ENCODE results near the gene ARIH2. TPM values are rescaled to one million over a fixed set of nuclear protein-coding genes. Genes with fewer than 3 reads are reported as not detected.

ARIH2 gene
- total and polyA plus RNA-seq, 2 of the 4 experiments (the other 2 are of a cell fraction), result 62.3 to 93.7 TPM

DNA sequence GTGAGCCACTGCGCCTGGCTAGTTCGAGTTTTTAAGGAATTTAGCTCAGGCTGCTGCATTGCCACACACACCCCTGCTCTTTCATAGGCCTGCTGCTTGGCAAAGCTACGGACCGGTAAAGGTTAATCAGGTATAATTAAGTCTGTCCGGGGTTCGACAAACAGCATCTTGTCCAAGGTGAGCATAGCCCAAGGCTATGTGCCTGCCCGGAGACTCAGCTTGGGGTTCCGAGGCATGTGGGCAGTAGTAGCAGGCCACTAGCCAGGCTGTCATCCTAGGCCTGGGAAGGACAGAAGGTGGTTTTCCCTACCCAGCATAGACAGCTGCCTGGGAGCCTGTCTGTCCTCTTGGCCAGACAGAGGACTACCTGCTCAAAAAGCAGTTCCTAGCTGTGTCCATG, 78.0 kb downstream of the ARIH2 start:
- BruUV-seq (replicated peaks), result no TSS peak
- dilution Hi-C loops (cut with HindIII; ENCODE audit: low sequenced_read_pairs, unreplicated experiment), result no loop called here
- H3K18ac ChIP-seq (ENCODE audit: low read depth, low read length), result no peak overlapping the region
- no peak overlapping the region for H2BK20ac ChIP-seq (ENCODE audit: low read depth, low read length)
- no peaks in the 10 kb centered on the region for H3K27me3 ChIP-seq (ENCODE audit: control insufficient read depth, insufficient read depth, low read length)
- H3K9me3 ChIP-seq (ENCODE audit: control insufficient read depth, insufficient read depth, low read length), result no peaks in the 10 kb centered on the region
- no peak for DNase-seq
- H3K14ac ChIP-seq (replicated peaks; ENCODE audit: low read depth, low read length), result no peak overlapping the region
- H3K4me2 ChIP-seq (ENCODE audit: low read depth, low read length), result no peak overlapping the region
- H3K4ac ChIP-seq (ENCODE audit: low read depth, low read length), result no peak overlapping the region
- no peak overlapping the region; the same call in 2 of the 3 replicates for H2BK15ac ChIP-seq (ENCODE audit: low read depth, low read length)
- peaks cover 2% of the 10 kb centered on the region; the same call in 1 of the 2 replicates for H3K4me1 ChIP-seq (ENCODE audit: control insufficient read depth, insufficient read depth, low read length)
- ChIA-PET POLR2A (ENCODE audit: unreplicated experiment) (no interaction called here), CTCF (no interaction called here)
- H2AFZ ChIP-seq (replicated peaks; ENCODE audit: low read length, poor library complexity), result no peak overlapping the region
- peaks cover 2% of the 10 kb centered on the region for H3K9me1 ChIP-seq (ENCODE audit: insufficient read depth, low read length)
- H4K5ac ChIP-seq (ENCODE audit: low read depth, low read length), result no peak overlapping the region
- H2BK120ac ChIP-seq (ENCODE audit: low read depth, low read length), result no peak overlapping the region
- no peak overlapping the region for H3K4me3 ChIP-seq (ENCODE audit: insufficient read depth, low read depth, low read length)
- no peak for ATAC-seq (ENCODE audit: low read depth)
- H3K56ac ChIP-seq (ENCODE audit: extremely low read depth, insufficient read depth, low read length), result no peak overlapping the region
- intact Hi-C loops (cut with micrococcal nuclease), result no loop called here
- no peak overlapping the region for H3K23ac ChIP-seq (ENCODE audit: low read depth, low read length)
- H2BK5ac ChIP-seq (ENCODE audit: low read depth, low read length, poor library complexity, severe bottlenecking), result no peak overlapping the region
- no peak overlapping the region for H2AK9ac ChIP-seq (replicated peaks; ENCODE audit: low read depth, low read length, poor library complexity)
- H4K20me1 ChIP-seq (ENCODE audit: insufficient read depth, low read length), result no peaks in the 10 kb centered on the region; the same call in 1 of the 2 replicates
- H3K9ac ChIP-seq (ENCODE audit: low read depth, low read length), result no peak overlapping the region
- WGBS, 2 experiments (ENCODE audit: extremely low coverage in 2 of 2, insufficient read length in 1 of 2), result 80% methylated on average over 2 of the region's 8 CpGs; no CpG with 5 or more reads in 1 of the 2 experiments
- peaks cover 6% of the 10 kb centered on the region; the same call in 1 of the 2 replicates for H3K36me3 ChIP-seq (ENCODE audit: control insufficient read depth, insufficient read depth, low read length)
- H4K8ac ChIP-seq (ENCODE audit: low read depth in 2 of 2, low read length in 2 of 2), result no peak overlapping the region
- in situ Hi-C loops (cut with MboI; ENCODE audit: low sequenced_read_pairs), result no loop called here
- peaks cover 38 to 61% of the 10 kb centered on the region in 2 experiments for H3K79me1 ChIP-seq (ENCODE audit: low read depth in 1 of 2, low read length in 2 of 2)
- H3K27ac ChIP-seq (ENCODE audit: insufficient read depth, low read length), result no peak overlapping the region
- no peak overlapping the region for H4K91ac ChIP-seq (ENCODE audit: insufficient read depth, low read depth, low read length)
- TF ChIP-seq BHLHE40 (IDR thresholded peaks at IDR 0.05; ENCODE audit: low read depth, low read length) (no peak), RCOR1 (IDR thresholded peaks at IDR 0.05; ENCODE audit: insufficient replicate concordance, low read length) (no peak), CHD1 (IDR thresholded peaks at IDR 0.05; ENCODE audit: low read depth, low read length) (no peak), POLR2A (IDR thresholded peaks at IDR 0.05; ENCODE audit: low read depth, low read length) (no peak), MAFK (IDR thresholded peaks at IDR 0.05; ENCODE audit: low read depth, low read length) (no peak), MXI1 (IDR thresholded peaks at IDR 0.05; ENCODE audit: borderline replicate concordance, low read depth, low read length) (no peak), RFX5 (IDR thresholded peaks at IDR 0.05; ENCODE audit: low read depth, low read length) (no peak), CEBPB (IDR thresholded peaks at IDR 0.05; ENCODE audit: low read depth, low read length) (no peak), SMC3 (IDR thresholded peaks at IDR 0.05; ENCODE audit: low read depth, low read length) (no peak), FOS (IDR thresholded peaks at IDR 0.05; ENCODE audit: low read depth, low read length) (no peak), NFE2L2 (IDR thresholded peaks at IDR 0.05; ENCODE audit: low read depth, low read length) (no peak), RAD21 (IDR thresholded peaks at IDR 0.05; ENCODE audit: low read length) (no peak)
- TF ChIP-seq, protein P1, sequence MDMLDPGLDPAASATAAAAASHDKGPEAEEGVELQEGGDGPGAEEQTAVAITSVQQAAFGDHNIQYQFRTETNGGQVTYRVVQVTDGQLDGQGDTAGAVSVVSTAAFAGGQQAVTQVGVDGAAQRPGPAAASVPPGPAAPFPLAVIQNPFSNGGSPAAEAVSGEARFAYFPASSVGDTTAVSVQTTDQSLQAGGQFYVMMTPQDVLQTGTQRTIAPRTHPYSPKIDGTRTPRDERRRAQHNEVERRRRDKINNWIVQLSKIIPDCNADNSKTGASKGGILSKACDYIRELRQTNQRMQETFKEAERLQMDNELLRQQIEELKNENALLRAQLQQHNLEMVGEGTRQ (IDR thresholded peaks at IDR 0.05; ENCODE audit: low read depth, low read length), result no peak
- TF ChIP-seq, protein P2, sequence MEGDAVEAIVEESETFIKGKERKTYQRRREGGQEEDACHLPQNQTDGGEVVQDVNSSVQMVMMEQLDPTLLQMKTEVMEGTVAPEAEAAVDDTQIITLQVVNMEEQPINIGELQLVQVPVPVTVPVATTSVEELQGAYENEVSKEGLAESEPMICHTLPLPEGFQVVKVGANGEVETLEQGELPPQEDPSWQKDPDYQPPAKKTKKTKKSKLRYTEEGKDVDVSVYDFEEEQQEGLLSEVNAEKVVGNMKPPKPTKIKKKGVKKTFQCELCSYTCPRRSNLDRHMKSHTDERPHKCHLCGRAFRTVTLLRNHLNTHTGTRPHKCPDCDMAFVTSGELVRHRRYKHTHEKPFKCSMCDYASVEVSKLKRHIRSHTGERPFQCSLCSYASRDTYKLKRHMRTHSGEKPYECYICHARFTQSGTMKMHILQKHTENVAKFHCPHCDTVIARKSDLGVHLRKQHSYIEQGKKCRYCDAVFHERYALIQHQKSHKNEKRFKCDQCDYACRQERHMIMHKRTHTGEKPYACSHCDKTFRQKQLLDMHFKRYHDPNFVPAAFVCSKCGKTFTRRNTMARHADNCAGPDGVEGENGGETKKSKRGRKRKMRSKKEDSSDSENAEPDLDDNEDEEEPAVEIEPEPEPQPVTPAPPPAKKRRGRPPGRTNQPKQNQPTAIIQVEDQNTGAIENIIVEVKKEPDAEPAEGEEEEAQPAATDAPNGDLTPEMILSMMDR (conservative IDR thresholded peaks at IDR 0.05; ENCODE audit: low read depth, low read length), result no peak
- TF ChIP-seq, protein P3, sequence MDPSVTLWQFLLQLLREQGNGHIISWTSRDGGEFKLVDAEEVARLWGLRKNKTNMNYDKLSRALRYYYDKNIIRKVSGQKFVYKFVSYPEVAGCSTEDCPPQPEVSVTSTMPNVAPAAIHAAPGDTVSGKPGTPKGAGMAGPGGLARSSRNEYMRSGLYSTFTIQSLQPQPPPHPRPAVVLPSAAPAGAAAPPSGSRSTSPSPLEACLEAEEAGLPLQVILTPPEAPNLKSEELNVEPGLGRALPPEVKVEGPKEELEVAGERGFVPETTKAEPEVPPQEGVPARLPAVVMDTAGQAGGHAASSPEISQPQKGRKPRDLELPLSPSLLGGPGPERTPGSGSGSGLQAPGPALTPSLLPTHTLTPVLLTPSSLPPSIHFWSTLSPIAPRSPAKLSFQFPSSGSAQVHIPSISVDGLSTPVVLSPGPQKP (IDR thresholded peaks at IDR 0.05; ENCODE audit: borderline replicate concordance, low read depth, low read length), result no peak
- H2AK5ac ChIP-seq (ENCODE audit: low read depth, low read length), result no peak overlapping the region

Measured in IMR-90 (cell line).